ENCODE measurements around the gene CLIC4.

CLIC4 gene

DNA sequence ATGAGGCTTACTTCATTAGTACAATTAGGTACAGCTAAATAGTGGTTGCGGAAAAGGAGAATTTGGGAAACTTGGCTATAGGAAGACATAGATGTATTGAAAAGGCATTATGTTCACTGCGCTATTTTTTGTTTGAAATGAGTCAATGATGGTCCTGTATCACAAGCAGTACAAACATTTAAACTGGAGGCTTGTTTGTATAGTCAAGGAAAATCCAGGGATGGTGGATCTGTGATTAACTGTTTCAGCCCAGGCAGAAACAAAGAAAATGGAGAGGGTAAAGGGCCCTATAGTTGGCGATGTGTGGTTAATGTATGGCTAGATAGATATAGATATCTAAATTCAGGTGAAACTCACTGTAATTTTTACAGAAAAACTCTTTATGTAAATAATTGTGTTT lies 79.9 kb downstream of the CLIC4 start:
- DNase-seq, result no peak

GRCh38 chr1:24826510-24826909 lies 81.3 kb downstream of the CLIC4 start:
- DNase-seq, result no peak

DNA sequence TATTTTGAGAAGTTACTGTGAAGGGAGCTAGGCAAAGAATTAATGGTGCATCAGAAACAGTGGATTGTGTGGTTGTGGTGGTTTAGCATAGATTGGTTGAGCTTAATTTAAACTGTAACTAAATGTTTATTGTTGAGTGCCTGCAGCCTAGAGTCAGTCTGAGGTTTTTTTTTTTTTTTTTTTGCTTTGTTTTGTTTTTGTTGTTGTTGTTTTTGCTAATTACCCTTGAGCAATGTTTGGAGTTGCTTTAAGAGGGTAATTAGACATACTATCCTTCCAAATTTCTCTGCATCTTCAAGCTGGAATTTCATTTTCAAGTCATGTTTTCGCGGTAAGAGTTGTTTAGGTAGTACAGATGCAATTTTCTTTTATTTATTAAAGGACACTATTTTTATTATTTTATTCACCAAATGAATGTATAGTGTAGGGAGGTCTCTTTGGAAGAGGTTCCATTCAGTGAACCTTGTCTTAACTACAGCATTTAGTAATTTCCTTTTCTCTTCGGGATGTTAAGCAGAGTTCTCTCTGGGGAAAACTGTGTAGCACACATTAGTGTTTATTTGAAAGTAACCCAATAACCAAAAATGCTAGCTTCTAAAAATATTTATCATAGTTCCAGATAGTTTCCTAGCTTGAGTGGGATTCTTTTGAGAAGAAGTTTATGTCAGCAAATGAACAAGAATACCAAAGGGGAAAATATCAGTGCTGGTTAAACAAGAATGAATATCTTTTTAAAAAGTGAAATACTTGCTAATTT lies 82.3 kb downstream of the CLIC4 start:
- DNase-seq, result no peak

GRCh38 chr1:24828183-24828886 lies 83.1 kb downstream of the CLIC4 start:
- no peak for DNase-seq

DNA sequence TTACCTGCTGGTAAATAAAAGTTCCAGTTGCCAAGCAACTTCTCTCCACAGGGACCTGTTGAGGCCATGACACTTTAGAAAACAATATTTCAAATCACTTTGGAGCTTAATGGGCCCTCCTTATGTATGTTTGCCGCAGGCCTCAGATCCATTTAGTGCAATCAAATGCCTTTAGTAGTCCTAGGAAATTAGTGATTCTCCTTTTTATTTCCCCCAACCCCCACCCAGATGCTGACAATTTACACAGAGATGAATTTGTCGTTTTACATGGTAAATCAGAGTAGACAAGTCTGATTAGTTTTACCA lies 83.6 kb downstream of the CLIC4 start:
- DNase-seq, result peak; percentile 51

GRCh38 chr1:24830680-24831272 lies 85.5 kb downstream of the CLIC4 start:
- DNase-seq, result peak; percentile 78

GRCh38 chr1:24841593-24841992 lies 96.3 kb downstream of the CLIC4 start:
- no peak for DNase-seq

- no peak for DNase-seq
Observed at GRCh38 chr1:24846671-24847070, 101.4 kb downstream of the CLIC4 start.

DNA sequence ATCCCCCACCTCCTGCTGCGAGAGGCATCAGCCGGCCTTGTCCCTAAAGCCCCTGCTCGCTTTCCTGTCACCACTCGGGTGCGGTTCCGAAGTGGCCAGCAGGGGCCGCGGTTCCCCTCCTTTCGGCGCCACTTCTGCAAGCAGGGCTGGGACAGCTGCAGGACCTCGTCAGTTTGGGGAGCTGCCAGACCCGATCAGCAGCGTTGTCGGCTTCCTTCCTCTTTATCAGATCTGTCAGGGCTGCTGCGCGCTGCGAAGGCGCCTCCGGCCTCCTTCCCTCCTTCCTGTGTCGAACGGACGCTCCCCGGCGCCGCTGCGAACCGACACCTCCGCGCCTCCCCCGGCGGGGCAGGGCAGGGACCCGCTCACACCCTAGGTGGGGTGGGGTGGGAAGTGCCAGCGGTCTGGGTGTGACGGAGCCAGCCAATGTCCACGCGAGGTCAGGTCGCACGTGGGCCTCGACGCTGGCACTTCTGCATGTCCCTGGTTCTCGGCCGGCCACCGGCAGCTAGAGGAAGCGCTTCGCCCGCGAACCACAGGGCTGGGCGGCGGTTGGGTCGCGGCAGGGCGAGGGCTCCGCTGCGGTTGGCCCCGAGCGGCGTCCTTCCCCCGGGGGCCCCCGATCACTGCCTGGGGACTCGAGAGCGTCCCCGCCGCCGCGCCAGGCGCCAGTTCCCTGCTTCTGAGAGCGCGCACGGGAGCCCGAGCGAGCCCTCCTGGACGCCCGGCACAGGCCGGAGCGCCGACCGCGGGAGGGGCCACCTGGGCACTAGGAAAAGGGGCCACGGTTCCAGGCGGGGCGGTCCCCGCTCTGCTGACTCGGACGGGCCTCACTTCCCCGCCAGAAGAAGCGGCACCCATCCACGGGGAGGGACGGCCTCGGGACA lies 103.0 kb downstream of the CLIC4 start:
- DNase-seq, result peak; percentile 87

DNA sequence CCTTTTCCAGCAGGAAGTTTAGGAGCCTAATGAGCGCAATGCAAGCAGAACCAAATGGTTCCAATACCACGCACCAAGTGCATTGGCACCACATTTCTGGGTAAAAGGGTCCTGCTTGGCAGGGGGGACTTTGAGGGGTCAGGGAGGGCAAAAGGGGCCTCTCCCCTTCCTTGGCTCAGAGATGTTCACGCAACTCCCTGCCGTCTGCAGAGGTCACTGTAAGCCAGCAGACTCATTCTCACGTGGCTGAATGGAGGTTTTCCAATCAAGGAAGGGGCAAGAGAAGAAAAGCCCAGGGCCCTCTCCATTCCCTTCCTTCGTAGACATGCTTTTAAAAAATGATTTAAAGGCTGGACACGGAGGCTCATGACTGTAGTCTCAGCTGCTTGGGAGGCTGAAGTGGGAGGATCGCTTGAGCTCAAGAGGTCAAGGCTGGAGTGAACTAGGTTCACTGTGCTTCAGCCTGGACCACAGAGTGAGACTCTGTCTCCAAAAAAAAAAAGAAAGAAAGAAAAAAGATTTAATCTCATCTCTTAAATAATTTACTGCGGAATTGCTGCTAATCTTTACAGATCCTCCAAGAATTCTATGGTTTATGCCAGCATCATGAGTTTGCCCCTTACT lies 104.5 kb downstream of the CLIC4 start:
- DNase-seq, result no peak

- DNase-seq, result no peak
Observed at GRCh38 chr1:24850328-24850920, 105.2 kb downstream of the CLIC4 start.

- DNase-seq, result no peak
Observed at GRCh38 chr1:24853649-24854048, 108.4 kb downstream of the CLIC4 start.

- no peak for DNase-seq
Observed at GRCh38 chr1:24855474-24855873, 110.2 kb downstream of the CLIC4 start.

GRCh38 chr1:24856787-24857506 lies 111.7 kb downstream of the CLIC4 start:
- no peak for DNase-seq

DNA sequence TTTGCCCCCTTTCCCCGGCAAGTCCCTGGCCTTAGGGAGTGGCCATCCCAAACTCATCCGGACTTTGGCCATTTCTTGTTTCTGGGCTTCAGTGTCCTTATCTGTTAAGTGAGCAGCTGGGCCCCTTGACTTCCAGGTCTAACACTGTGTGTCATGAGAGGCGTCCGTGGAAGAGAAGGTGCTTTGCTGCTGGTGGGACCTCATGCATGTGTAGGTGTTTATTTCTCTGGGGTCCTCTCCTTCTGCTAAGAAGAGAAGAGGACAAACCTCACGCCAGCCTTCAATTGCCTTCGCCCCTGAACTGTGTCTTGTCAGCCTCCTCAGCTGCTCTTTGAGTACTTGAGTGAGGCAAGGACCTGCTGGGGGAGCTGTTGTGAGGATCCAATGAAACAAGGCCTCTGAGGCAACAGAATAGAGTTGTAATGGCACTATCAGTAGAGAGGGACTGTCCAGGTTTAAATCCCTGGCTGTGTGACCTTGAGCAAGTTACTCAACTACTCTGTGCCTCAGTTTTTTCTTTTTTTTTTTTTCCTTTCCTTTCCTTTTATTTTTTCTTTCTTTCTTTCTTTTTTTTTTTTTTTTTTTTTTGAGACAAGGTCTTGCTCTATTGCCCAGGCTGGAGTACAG lies 112.4 kb downstream of the CLIC4 start:
- DNase-seq, result no peak

- DNase-seq, result no peak
Observed at GRCh38 chr1:24858277-24858676, 113.0 kb downstream of the CLIC4 start.

DNA sequence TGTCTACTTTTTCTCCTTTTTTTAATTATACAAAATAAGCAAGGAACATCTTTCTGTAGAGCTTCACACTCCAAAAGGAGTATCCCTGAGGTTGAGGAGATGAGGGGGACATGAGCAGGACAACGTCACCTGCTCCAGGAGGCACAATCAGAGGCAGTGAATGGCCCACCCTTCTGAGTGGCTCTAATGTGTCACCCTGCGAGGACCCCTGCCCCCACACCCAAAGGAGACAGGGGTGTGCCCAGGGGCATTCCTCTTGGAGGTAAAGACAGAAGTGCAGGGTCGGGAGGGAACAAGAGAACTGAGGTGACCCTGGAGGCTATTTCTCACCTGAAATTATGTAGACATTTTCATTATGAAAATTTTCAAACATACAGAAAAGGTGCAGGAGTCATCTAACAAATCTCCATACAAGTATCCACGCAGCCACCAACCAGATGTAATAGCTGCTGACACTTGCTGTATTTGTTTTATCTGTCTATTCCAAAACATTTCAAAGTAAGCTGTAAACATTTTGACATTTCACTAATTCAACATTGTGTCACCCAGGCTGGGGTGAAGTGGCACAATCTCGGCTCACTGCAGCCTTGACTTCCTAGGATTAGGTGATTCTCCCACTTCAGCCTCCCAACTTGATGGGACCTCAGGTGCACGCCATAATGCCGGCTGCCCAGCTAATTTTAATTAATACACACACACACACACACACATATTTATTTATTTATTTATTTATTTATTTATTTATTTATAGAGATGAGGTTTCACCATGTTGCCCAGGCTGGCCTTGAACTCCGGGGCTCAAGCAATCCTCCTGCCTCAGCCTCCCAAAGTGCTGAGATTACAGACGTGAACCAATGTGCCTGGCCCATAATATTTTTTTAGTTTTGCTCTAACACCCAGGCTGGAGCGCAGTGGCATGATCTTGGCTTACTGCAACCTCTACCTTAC lies 114.1 kb downstream of the CLIC4 start:
- DNase-seq, result no peak

DNA sequence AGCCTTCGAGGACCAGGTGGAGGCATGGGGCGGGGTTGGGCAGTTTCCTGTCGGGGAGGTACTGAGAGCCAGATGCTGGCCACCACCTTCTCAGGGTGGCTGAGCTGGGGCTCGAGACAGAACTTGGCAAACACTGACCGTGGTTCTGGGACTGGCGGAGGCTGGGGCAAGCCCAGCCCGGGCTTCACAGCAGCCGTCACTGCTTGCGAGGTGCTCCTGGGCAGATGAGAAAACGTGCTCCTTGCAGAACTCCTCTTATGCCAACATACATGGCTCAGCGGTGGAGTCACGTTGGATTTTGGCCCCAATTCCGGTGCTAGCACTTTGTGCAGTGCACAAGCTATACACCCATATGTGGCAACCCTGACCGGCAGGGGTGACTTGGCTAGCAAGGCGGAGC lies 115.6 kb downstream of the CLIC4 start:
- DNase-seq, result no peak

GRCh38 chr1:24861821-24862727 lies 116.8 kb downstream of the CLIC4 start:
- peak; percentile 25 for DNase-seq

All from NCI-H1105 treated with DMSO at 0.1 percent for 48 hours (cell line).